ENCODE measurements around the gene PPP1R15A.

GRCh38 chr19:48842789-48843162 lies 29.4 kb upstream of the PPP1R15A start:
- no peak for TF ChIP-seq POLR2A (IDR thresholded peaks at IDR 0.05)
- peak; percentile 56 to 70 for TF ChIP-seq CTCF (IDR thresholded peaks at IDR 0.05)
- no peak for TF ChIP-seq EP300 (IDR thresholded peaks at IDR 0.05)
- no peak for TF ChIP-seq POLR2AphosphoS5 (IDR thresholded peaks at IDR 0.05)

Measured in suprapubic skin (tissue), 4 donors.